ENCODE measurements around the gene CLCN7. TPM values are rescaled to one million over a fixed set of nuclear protein-coding genes. Genes with fewer than 3 reads are reported as not detected.

Gene CLCN7
- total RNA-seq, 3 donors from 2014 or later (not counting 1 experiment from before 2014, with no cell fraction given) = 117 to 125 (median 118) TPM

GRCh38 chr16:1495211-1495888 is 20.5 kb upstream of the CLCN7 start:
- Mint-ChIP-seq H3K9me3 (no peaks in the 10 kb centered on the region), H3K27me3 (ENCODE audit: low read depth in 2 of 2) (no peaks in the 10 kb centered on the region), H3K4me1 (peaks cover 9 to 16% of the 10 kb centered on the region in 2 donors), H3K27ac (no peak overlapping the region), H3K4me3 (peak overlapping the region; percentile 42), H3K36me3 (no peaks in the 10 kb centered on the region)
- ATAC-seq (no peak), DNase-seq (no peak)
- peaks cover 16% of the 10 kb centered on the region for H3K36me3 ChIP-seq (ENCODE audit: control insufficient read depth, insufficient read depth, low read length)
- intact Hi-C loops (cut with micrococcal nuclease) = no loop called here
- no peaks in the 10 kb centered on the region for H3K27me3 ChIP-seq (ENCODE audit: control insufficient read depth, insufficient read depth, low read length)
- no peak overlapping the region for H3K4me3 ChIP-seq (ENCODE audit: low read length)
- 94% methylated on average over 39 of the region's 39 CpGs for WGBS (ENCODE audit: insufficient coverage)
- no peaks in the 10 kb centered on the region for H3K9me3 ChIP-seq (ENCODE audit: control insufficient read depth, insufficient read depth, low read length)
- peaks cover 23% of the 10 kb centered on the region for H3K4me1 ChIP-seq (ENCODE audit: control insufficient read depth, insufficient read depth, low read length)
- no peak for TF ChIP-seq CTCF (IDR thresholded peaks at IDR 0.05)
- no peak overlapping the region for H3K27ac ChIP-seq (ENCODE audit: low read length)

GRCh38 chr16:1494711-1495110 is 19.9 kb upstream of the CLCN7 start:
- H3K27ac Mint-ChIP-seq = no peak overlapping the region
- H3K9me3 Mint-ChIP-seq = no peaks in the 10 kb centered on the region
- TF ChIP-seq CTCF (IDR thresholded peaks at IDR 0.05) = no peak
- H3K4me3 Mint-ChIP-seq = peak overlapping the region; percentile 42
- DNase-seq (no peak), ATAC-seq (no peak)
- H3K9me3 ChIP-seq (ENCODE audit: control insufficient read depth, insufficient read depth, low read length) = no peaks in the 10 kb centered on the region
- no peaks in the 10 kb centered on the region for H3K36me3 Mint-ChIP-seq
- intact Hi-C loops (cut with micrococcal nuclease) = no loop called here
- no peaks in the 10 kb centered on the region for H3K27me3 ChIP-seq (ENCODE audit: control insufficient read depth, insufficient read depth, low read length)
- no peaks in the 10 kb centered on the region for H3K27me3 Mint-ChIP-seq (ENCODE audit: low read depth in 2 of 2)
- 96% methylated on average over 13 of the region's 13 CpGs for WGBS (ENCODE audit: insufficient coverage)
- peaks cover 23% of the 10 kb centered on the region for H3K4me1 ChIP-seq (ENCODE audit: control insufficient read depth, insufficient read depth, low read length)
- H3K4me1 Mint-ChIP-seq = peaks cover 9 to 16% of the 10 kb centered on the region in 2 donors
- no peak overlapping the region for H3K4me3 ChIP-seq (ENCODE audit: low read length)
- peaks cover 12% of the 10 kb centered on the region for H3K36me3 ChIP-seq (ENCODE audit: control insufficient read depth, insufficient read depth, low read length)
- no peak overlapping the region for H3K27ac ChIP-seq (ENCODE audit: low read length)

- peaks cover 9% of the 10 kb centered on the region for H3K36me3 ChIP-seq (ENCODE audit: control insufficient read depth, insufficient read depth, low read length)
- DNase-seq = no peak
These were observed 19.4 kb upstream of the CLCN7 start for GRCh38 chr16:1494129-1494640.

More at GRCh38 chr16:1494129-1494640, 19.4 kb upstream of the CLCN7 start:
- peaks cover 9 to 16% of the 10 kb centered on the region in 2 donors for H3K4me1 Mint-ChIP-seq
- no peaks in the 10 kb centered on the region for H3K27me3 Mint-ChIP-seq (ENCODE audit: low read depth in 2 of 2)
- no peaks in the 10 kb centered on the region for H3K36me3 Mint-ChIP-seq
- ATAC-seq = no peak
- WGBS (ENCODE audit: insufficient coverage) = 70% methylated on average over 25 of the region's 25 CpGs
- H3K9me3 Mint-ChIP-seq = no peaks in the 10 kb centered on the region
- intact Hi-C loops (cut with micrococcal nuclease) = no loop called here
- no peaks in the 10 kb centered on the region for H3K9me3 ChIP-seq (ENCODE audit: control insufficient read depth, insufficient read depth, low read length)
- peak overlapping the region; percentile 90 for H3K4me3 Mint-ChIP-seq
- H3K4me3 ChIP-seq (ENCODE audit: low read length) = peak overlapping the region; percentile 86
- no peaks in the 10 kb centered on the region for H3K27me3 ChIP-seq (ENCODE audit: control insufficient read depth, insufficient read depth, low read length)
- no peak for TF ChIP-seq CTCF (IDR thresholded peaks at IDR 0.05)
- peaks cover 23% of the 10 kb centered on the region for H3K4me1 ChIP-seq (ENCODE audit: control insufficient read depth, insufficient read depth, low read length)
- peak overlapping the region in 1 of 2 donors; percentile 94 for H3K27ac Mint-ChIP-seq
- H3K27ac ChIP-seq (ENCODE audit: low read length) = no peak overlapping the region
